K562 (cell line): ENCODE results near the gene TBL1XR1. TPM values are rescaled to one million over a fixed set of nuclear protein-coding genes. Genes with fewer than 3 reads are reported as not detected.

Experiments used
- ATAC-seq: fragments of 200-7000 bp; cut with Tn5 transposase; 3 replicates; pipeline ENCODE4 v1.9.1; 2020; ENCODE audit warnings: moderate library complexity
- BruUV-seq: library from RNA; stranded (reverse); fragments of 400-500 nt; replicated peaks from 2 replicates; lab custom pipeline; 2021; lab: Mats Ljungman, UMichigan
- CTCF ChIA-PET: fragments of 300-600 bp; formaldehyde crosslinking; extraction: SDS; loops from one replicate; lab custom pipeline; 2021; ENCODE audit warnings: low intra/inter-chr PET ratio; lab: Yijun Ruan, JAX
- POLR2A ChIA-PET: fragments of 300-600, 350-650 bp; sonication (Branson Sonifier 250); formaldehyde crosslinking; extraction: SDS; loops from one replicate; lab custom pipeline; 2021; ENCODE audit warnings: antibody characterized with exemption, inconsistent platforms; lab: Yijun Ruan, JAX
- DNase-seq, 4 experiments: peaks; one replicate each; pipeline versions ENCODE4 v3.0.0 to v3.0.0-alpha.2; 2011 to 2018; ENCODE audit warnings: low spot score in 3 of 4, mixed read lengths in 3 of 4; ENCODE audit errors: extremely low read depth in 1 of 4
- FAIRE-seq: peaks from 2 replicates; lab custom pipeline; 2011; peaks lifted over from hg19 to GRCh38; lab: Jason Lieb, UNC
- H2AFZ ChIP-seq: 2 replicates; pipeline ENCODE4 v1.6.0; 2011; ENCODE audit warnings: low read depth, low read length, control low read depth, inconsistent platforms
- H3K27ac ChIP-seq: fragments of 200-600 bp; 3 replicates; pipeline ENCODE4 v1.8.0; 2011; ENCODE audit warnings: low read depth, mild to moderate bottlenecking, control low read depth, inconsistent platforms, low read length, moderate library complexity, mixed read lengths; ENCODE audit errors: extremely low read depth
- H3K27me3 ChIP-seq, 2 experiments: fragments of 300-600 bp in 1 of 2; 2 replicates in 1 of 2; 3 replicates in 1 of 2; pipeline versions ENCODE4 v1.6.0 to v1.8.0; 2011; ENCODE audit warnings: inconsistent platforms in 2 of 2, low read length in 2 of 2, mild to moderate bottlenecking in 1 of 2, mixed read lengths in 1 of 2, moderate library complexity in 1 of 2; ENCODE audit not compliant: control insufficient read depth in 2 of 2, insufficient read depth in 2 of 2
- H3K36me3 ChIP-seq: fragments of 300-600 bp; 3 replicates; pipeline ENCODE4 v1.8.0; 2011; ENCODE audit warnings: mild to moderate bottlenecking, low read length, inconsistent platforms; ENCODE audit not compliant: control insufficient read depth, insufficient read depth
- H3K4me1 ChIP-seq, 2 experiments: fragments of 200-600 bp in 1 of 2; replicated peaks in 1 of 2; 2 replicates in 1 of 2; 3 replicates in 1 of 2; pipeline versions ENCODE4 v1.5.1 to v1.8.0; 2011; ENCODE audit warnings: inconsistent platforms in 2 of 2, low read length in 2 of 2, mild to moderate bottlenecking in 1 of 2, mixed read lengths in 1 of 2, moderate library complexity in 1 of 2; ENCODE audit not compliant: control insufficient read depth in 2 of 2, insufficient read depth in 2 of 2
- H3K4me2 ChIP-seq: 2 replicates; pipeline ENCODE4 v1.6.1; 2011; ENCODE audit warnings: low read length, control low read depth, inconsistent platforms, mixed read lengths; ENCODE audit not compliant: insufficient read depth
- H3K4me3 ChIP-seq: fragments of 200-600 bp; sonication (generic), shearing (Covaris generic); 2 replicates; pipeline ENCODE4 v1.5.1; 2016; ENCODE audit warnings: control low read depth, inconsistent platforms
- H3K79me2 ChIP-seq: fragments of 200-600 bp; 3 replicates; pipeline ENCODE4 v1.8.0; 2011; ENCODE audit warnings: low read length, inconsistent platforms; ENCODE audit not compliant: control insufficient read depth, insufficient read depth
- H3K9ac ChIP-seq, 2 experiments: 2 replicates each; pipeline versions ENCODE4 v1.6.0 to v1.6.1; 2011; ENCODE audit warnings: low read depth in 2 of 2, low read length in 2 of 2, control low read depth in 1 of 2, inconsistent platforms in 1 of 2, mild to moderate bottlenecking in 1 of 2, mixed read lengths in 1 of 2; ENCODE audit not compliant: insufficient read depth in 1 of 2
- H3K9me1 ChIP-seq: one replicate; pipeline ENCODE4 v1.6.0; 2011; ENCODE audit warnings: inconsistent platforms, mild to moderate bottlenecking, low read length, moderate library complexity; ENCODE audit not compliant: control insufficient read depth, insufficient read depth
- H3K9me3 ChIP-seq: replicated peaks from 2 replicates; pipeline ENCODE4 v1.5.1; 2011; ENCODE audit warnings: low read depth, low read length, inconsistent platforms; ENCODE audit not compliant: control insufficient read depth, insufficient read depth
- H4K20me1 ChIP-seq: replicated peaks from 2 replicates; pipeline ENCODE4 v1.6.1; 2011; ENCODE audit warnings: low read length, inconsistent platforms, mixed read lengths; ENCODE audit not compliant: control insufficient read depth, insufficient read depth
- ARNT ChIP-seq, 2 experiments: fragments of 450-650 bp; IDR thresholded peaks; 2 replicates each; pipeline ENCODE4 v1.6.1; 2016; ENCODE audit warnings: mild to moderate bottlenecking in 1 of 2
- BHLHE40 ChIP-seq: IDR thresholded peaks from 2 replicates; pipeline ENCODE4 v1.6.1; 2011; ENCODE audit warnings: low read length, improper control_type of control experiment
- BRCA1 ChIP-seq, 2 experiments: fragments of 450-650 bp in 1 of 2; sonication (generic) in 1 of 2; formaldehyde crosslinking in 1 of 2; IDR thresholded peaks; 2 replicates each; pipeline versions ENCODE4 v1.5.0 to v1.6.1; 2017 to 2020; ENCODE audit warnings: mild to moderate bottlenecking in 1 of 2, missing genetic modification reagents in 1 of 2
- CREB1 ChIP-seq, 2 experiments: sonication (generic) in 1 of 2; formaldehyde crosslinking in 1 of 2; IDR thresholded peaks; 2 replicates each; pipeline versions ENCODE4 v1.6.1 to v1.8.0; 2012 to 2022; ENCODE audit warnings: inconsistent platforms in 1 of 2, mild to moderate bottlenecking in 1 of 2, missing genetic modification reagents in 1 of 2, moderate library complexity in 1 of 2
- CREB3 ChIP-seq: fragments of 450-650 bp; conservative IDR thresholded peaks from 2 replicates; pipeline ENCODE4 v1.6.1; 2016; ENCODE audit warnings: missing genetic modification characterization, low read depth, mild to moderate bottlenecking, missing compliant biosample characterization, moderate library complexity
- E2F3 ChIP-seq: fragments of 250-450 bp; sonication (Bioruptor Pico); IDR thresholded peaks from 2 replicates; pipeline ENCODE4 v1.4.0; 2020; ENCODE audit warnings: mild to moderate bottlenecking
- E2F8 ChIP-seq: fragments of 450-650 bp; IDR thresholded peaks from 2 replicates; pipeline ENCODE4 v1.7.1; 2018; ENCODE audit warnings: mild to moderate bottlenecking, low read depth; ENCODE audit not compliant: partially characterized antibody
- ELF2 ChIP-seq: fragments of 250-450 bp; sonication (Bioruptor Pico); IDR thresholded peaks from 2 replicates; pipeline ENCODE4 v1.5.0; 2021; ENCODE audit warnings: mild to moderate bottlenecking
- NBN ChIP-seq: fragments of 450-650 bp; IDR thresholded peaks from 2 replicates; pipeline ENCODE4 v1.6.1; 2016; ENCODE audit warnings: low read depth, mild to moderate bottlenecking
- POLR2G ChIP-seq: fragments of 200-400 bp; formaldehyde crosslinking; IDR thresholded peaks from 2 replicates; pipeline ENCODE4 v1.6.1; 2017; ENCODE audit warnings: low read depth, mild to moderate bottlenecking, antibody characterized with exemption, low read length, moderate library complexity
- SOX6 ChIP-seq: fragments of 450-650 bp; IDR thresholded peaks from 2 replicates; pipeline ENCODE4 v1.6.1; 2014; ENCODE audit warnings: mild to moderate bottlenecking
- TARDBP ChIP-seq: fragments of 450-650 bp; IDR thresholded peaks from 2 replicates; pipeline ENCODE4 v1.6.1; 2016
- WGBS: fragments of 100-300 bp; shearing (Covaris generic); methylation state at CpG from one replicate; pipeline ENCODE4 v1.1.6; 2016; ENCODE audit warnings: low coverage, mixed read lengths; ENCODE audit not compliant: insufficient coverage; ENCODE audit errors: missing lambda C conversion rate; 5-methylcytosine and 5-hydroxymethylcytosine counted together
- in situ Hi-C: fragments of 300-500 bp; cut with MboI; formaldehyde crosslinking; loops from 4 replicates; pipeline ENCODE4 v1.15.0; 2018; ENCODE audit warnings: inconsistent platforms, mixed read lengths
- intact Hi-C: fragments of 100-400 bp; cut with micrococcal nuclease; formaldehyde crosslinking; loops from 2 replicates; pipeline ENCODE4 v1.14.2; 2022
- polyA plus RNA-seq, 8 experiments: library from polyadenylated mRNA; depleted of rRNA in 4 of 8; stranded (reverse) in 5 of 8; unstranded in 3 of 8; fragments of >200 nt; fragmentation: Nextera tagmentation in 2 of 8; fragmentation: Illumina TruSeq in 1 of 8; extraction: Ambion mirVana in 2 of 8; extraction: Trizol in 1 of 8; gene quantifications; 2 replicates each; pipeline versions ENCODE4 v1.2.1 to v1.2.3, GENCODE V29; 2011 to 2014; ENCODE audit warnings: inconsistent platforms in 1 of 8, missing spikeins in 1 of 8
- total RNA-seq, 7 experiments: library from RNA; depleted of rRNA in 6 of 7; stranded (reverse); fragments of >200 nt in 6 of 7; fragmentation: Illumina TruSeq in 2 of 7; extraction: Trizol in 2 of 7; gene quantifications; 2 replicates each; pipeline versions ENCODE4 v1.2.1 to v1.2.3, GENCODE V29; 2011 to 2021; ENCODE audit warnings: low replicate concordance in 1 of 7

The TBL1XR1 gene
- total and polyA plus RNA-seq, 9 of the 15 experiments (the other 6 are each of a cell fraction or from before 2014, with no cell fraction given), result 19.6 to 171 (median 83.3) TPM

GRCh38 chr3:177080122-177080521 lies 117.2 kb downstream of the TBL1XR1 start:
- Histone ChIP-seq H3K79me2 (peaks cover 91% of the 10 kb centered on the region), H3K27me3 (no peaks in the 10 kb centered on the region), H3K9ac (no peak overlapping the region), H3K27ac (no peak overlapping the region), H3K4me1 (no peaks in the 10 kb centered on the region)
- 89% methylated on average over 1 of the region's 1 CpG for WGBS
- ATAC-seq, result no peak
- no TSS peak for BruUV-seq
- CTCF ChIA-PET, result no interaction called here
- TF ChIP-seq CREB1 (IDR thresholded peaks at IDR 0.05) (no peak), CREB1 (CRISPR knock-in tag; IDR thresholded peaks at IDR 0.05) (no peak), ARNT (IDR thresholded peaks at IDR 0.05) (no peak), ELF2 (no peak), BHLHE40 (no peak), POLR2G (no peak), SOX6 (no peak)
- TF ChIP-seq, all 486 proteins: peak for 0
- FAIRE-seq (no peak), DNase-seq (no peak)
- Histone ChIP-seq H3K4me2 (no peak overlapping the region), H2AFZ (no peak overlapping the region), H3K36me3 (peaks cover 15% of the 10 kb centered on the region; the same call in 2 of the 3 replicates), H4K20me1 (no peaks in the 10 kb centered on the region), H3K9me3 (no peaks in the 10 kb centered on the region), H3K4me3 (no peak overlapping the region), H3K9me1 (no peaks in the 10 kb centered on the region)
- in situ Hi-C loops (no loop called here), intact Hi-C loops (no loop called here)
- POLR2A ChIA-PET, result interaction anchor here (0.7 kb wide), 1 partner anchor 78 kb away, joined by 3 read pairs; no protein-coding TSS in a partner anchor

- Histone ChIP-seq H2AFZ (no peak overlapping the region), H3K4me3 (no peak overlapping the region), H3K9ac (no peak overlapping the region), H3K36me3 (peaks cover 15% of the 10 kb centered on the region; the same call in 2 of the 3 replicates), H3K27me3 (no peaks in the 10 kb centered on the region), H3K9me3 (no peaks in the 10 kb centered on the region), H3K4me1 (no peaks in the 10 kb centered on the region), H3K79me2 (peaks cover 91% of the 10 kb centered on the region), H3K27ac (no peak overlapping the region), H3K4me2 (no peak overlapping the region), H3K9me1 (no peaks in the 10 kb centered on the region), H4K20me1 (no peaks in the 10 kb centered on the region)
- DNase-seq (no peak), ATAC-seq (no peak), FAIRE-seq (no peak)
- intact Hi-C loops (no loop called here), in situ Hi-C loops (no loop called here)
- TF ChIP-seq ELF2, result no peak
- no peak for TF ChIP-seq BRCA1 (IDR thresholded peaks at IDR 0.05)
- TF ChIP-seq BRCA1 (CRISPR knock-in tag; IDR thresholded peaks at IDR 0.05), result no peak
- TF ChIP-seq CREB3, result no peak
- TF ChIP-seq NBN, result no peak
- TF ChIP-seq TARDBP, result no peak
- no peak for TF ChIP-seq E2F8
- no peak for TF ChIP-seq E2F3 (CRISPR knock-in tag)
- ChIA-PET CTCF (no interaction called here), POLR2A (interaction anchor here (0.6 to 0.7 kb wide), 2 partner anchors 78 to 280 kb away, joined by 3 read pairs; no protein-coding TSS in a partner anchor)
- 100% methylated on average over 1 of the region's 1 CpG for WGBS
- no TSS peak for BruUV-seq
Observed at GRCh38 chr3:177079684-177080083, 117.6 kb downstream of the TBL1XR1 start.
